Skeletal muscle cell (primary cell): Measurements from ENCODE around the gene ACTL10.
A peak's percentile ranks its signal among the peaks of the same experiment; 100 is the strongest.
"Not testable (repeated sequence)": the region's sequence is repeated elsewhere in the genome, so short reads cannot be mapped to it uniquely, and the experiment has no call there.

ENCODE experiments used
- DNase-seq: peaks from one replicate; pipeline ENCODE4 v3.0.0-alpha.2; 2010; ENCODE audit warnings: low read depth
- H3K4me3 ChIP-seq: 2 replicates; pipeline ENCODE4 v1.5.1; 2011; ENCODE audit warnings: low read depth, mild to moderate bottlenecking, control low read depth, low read length, moderate library complexity

ACTL10 gene

GRCh38 chr20:33666293-33667244 is at the start of gene ACTL10:
ACTL10 (plus strand) TSS chr20:33666943; CDS start chr20:33667498, 555 bp downstream.
- DNase-seq: peak; percentile 88

GRCh38 chr20:33621717-33622400 is 44.9 kb upstream of the ACTL10 start:
- no peak for DNase-seq
- no peak overlapping the region for H3K4me3 ChIP-seq

More at GRCh38 chr20:33666293-33667244, at the start of gene ACTL10:
- H3K4me3 ChIP-seq: peak within 1 kb of the TSS; percentile 54

GRCh38 chr20:33622705-33623365 is 43.9 kb upstream of the ACTL10 start:
- no peak overlapping the region for H3K4me3 ChIP-seq
- DNase-seq: no peak

- no peak overlapping the region for H3K4me3 ChIP-seq
- no peak for DNase-seq
Observed at GRCh38 chr20:33624399-33624798, 42.3 kb upstream of the ACTL10 start.

- no peak for DNase-seq
- no peak overlapping the region for H3K4me3 ChIP-seq
Observed at GRCh38 chr20:33626190-33626589, 40.6 kb upstream of the ACTL10 start.

GRCh38 chr20:33627577-33628216 is 39.0 kb upstream of the ACTL10 start:
- DNase-seq: no peak
- no peak overlapping the region for H3K4me3 ChIP-seq

GRCh38 chr20:33629533-33629932 is 37.2 kb upstream of the ACTL10 start:
- no peak overlapping the region for H3K4me3 ChIP-seq
- DNase-seq: no peak

- H3K4me3 ChIP-seq: no peak overlapping the region
- no peak for DNase-seq
Observed at GRCh38 chr20:33629979-33630378, 36.8 kb upstream of the ACTL10 start.

GRCh38 chr20:33630507-33630906 is 36.2 kb upstream of the ACTL10 start:
- no peak for DNase-seq
- H3K4me3 ChIP-seq: no peak overlapping the region

- not testable (repeated sequence) for DNase-seq, H3K4me3 ChIP-seq
Observed at GRCh38 chr20:33631910-33632309, 34.8 kb upstream of the ACTL10 start.

GRCh38 chr20:33635341-33635740 is 31.4 kb upstream of the ACTL10 start:
- no peak overlapping the region for H3K4me3 ChIP-seq
- no peak for DNase-seq

- no peak for DNase-seq
- H3K4me3 ChIP-seq: no peak overlapping the region
Observed at GRCh38 chr20:33636776-33637175, 30.0 kb upstream of the ACTL10 start.

- no peak for DNase-seq
- no peak overlapping the region for H3K4me3 ChIP-seq
Observed at GRCh38 chr20:33640287-33640686, 26.5 kb upstream of the ACTL10 start.

- no peak overlapping the region for H3K4me3 ChIP-seq
- DNase-seq: no peak
Observed at GRCh38 chr20:33644313-33645071, 22.3 kb upstream of the ACTL10 start.

- DNase-seq: no peak
- no peak overlapping the region for H3K4me3 ChIP-seq
Observed at GRCh38 chr20:33645072-33645358, 21.7 kb upstream of the ACTL10 start.

- H3K4me3 ChIP-seq: no peak overlapping the region
- no peak for DNase-seq
Observed at GRCh38 chr20:33645396-33645795, 21.3 kb upstream of the ACTL10 start.

GRCh38 chr20:33646191-33646590 is 20.6 kb upstream of the ACTL10 start:
- no peak for DNase-seq
- H3K4me3 ChIP-seq: no peak overlapping the region

- not testable (repeated sequence) for DNase-seq, H3K4me3 ChIP-seq
Observed at GRCh38 chr20:33646959-33647602, 19.7 kb upstream of the ACTL10 start.
